ENCODE data around the gene HPS4.

The HPS4 gene

DNA sequence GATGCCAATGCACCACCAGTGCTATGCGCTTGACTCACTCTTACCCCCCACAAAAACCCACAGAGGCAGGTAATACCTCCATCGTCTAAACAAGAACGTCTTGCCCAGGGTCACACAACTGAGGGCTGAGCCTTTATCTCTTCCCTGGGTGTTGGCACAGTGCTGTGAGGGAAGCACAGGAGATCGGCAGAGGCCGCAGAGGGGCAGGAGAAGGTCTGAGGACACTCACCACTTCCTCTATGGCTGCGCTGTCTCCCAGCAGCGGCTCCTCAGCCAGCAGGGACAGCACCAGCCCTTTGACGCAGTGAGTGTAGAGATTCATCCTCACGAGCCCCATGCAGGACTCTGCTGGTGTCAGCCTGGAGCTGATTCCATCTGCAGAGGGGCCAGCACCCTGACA is 19.9 kb downstream of the HPS4 start:
- DNase-seq (no peak), ATAC-seq (no peak)

DNA sequence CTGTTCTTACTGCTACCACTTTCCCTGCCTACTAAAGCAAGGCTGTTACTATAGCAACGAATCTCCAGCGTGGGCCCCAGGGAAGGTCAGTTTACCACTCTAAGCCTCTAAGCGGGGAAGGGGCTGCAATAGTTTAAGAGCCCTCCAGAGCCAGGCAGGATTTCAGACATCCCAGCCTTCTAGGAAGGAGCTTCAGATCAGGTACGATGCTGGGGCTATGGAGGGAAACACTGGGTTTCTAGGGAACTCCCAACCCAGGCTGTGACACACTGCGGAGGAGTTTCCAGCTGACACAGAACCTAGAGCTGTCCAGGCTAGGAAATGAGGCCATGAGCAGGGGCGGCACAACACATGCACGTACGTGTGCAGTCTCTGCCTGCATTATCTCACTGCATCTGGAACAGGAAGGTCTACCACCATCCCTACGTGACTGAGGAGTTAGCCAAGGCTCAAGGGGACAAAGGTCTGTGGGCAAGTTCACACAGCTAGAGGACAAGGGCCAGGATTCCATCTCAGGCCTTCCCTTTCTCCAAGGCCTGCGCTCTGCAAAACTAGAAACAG is 20.4 kb downstream of the HPS4 start:
- no peak for ATAC-seq
- no peak for DNase-seq

DNA sequence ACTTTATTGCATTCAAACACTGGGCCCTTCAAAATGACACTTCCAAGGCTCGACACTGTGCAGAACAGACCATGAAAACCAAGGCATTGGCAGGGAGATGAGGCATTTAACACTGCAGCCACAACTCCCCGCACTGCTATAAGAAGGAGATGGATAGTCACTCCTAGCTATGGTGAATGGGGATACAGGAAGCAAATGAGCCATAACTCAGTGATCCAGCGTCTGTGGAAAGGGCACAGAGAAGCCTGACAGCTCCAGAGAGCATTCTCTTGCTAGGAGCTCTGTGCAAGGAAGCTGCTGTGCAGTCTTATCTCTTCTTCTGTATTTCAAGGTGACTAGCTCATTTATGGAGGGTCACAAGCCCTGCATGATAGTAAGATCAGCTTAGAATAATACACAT is 20.9 kb downstream of the HPS4 start:
- no peak for ATAC-seq
- DNase-seq, result no peak

DNA sequence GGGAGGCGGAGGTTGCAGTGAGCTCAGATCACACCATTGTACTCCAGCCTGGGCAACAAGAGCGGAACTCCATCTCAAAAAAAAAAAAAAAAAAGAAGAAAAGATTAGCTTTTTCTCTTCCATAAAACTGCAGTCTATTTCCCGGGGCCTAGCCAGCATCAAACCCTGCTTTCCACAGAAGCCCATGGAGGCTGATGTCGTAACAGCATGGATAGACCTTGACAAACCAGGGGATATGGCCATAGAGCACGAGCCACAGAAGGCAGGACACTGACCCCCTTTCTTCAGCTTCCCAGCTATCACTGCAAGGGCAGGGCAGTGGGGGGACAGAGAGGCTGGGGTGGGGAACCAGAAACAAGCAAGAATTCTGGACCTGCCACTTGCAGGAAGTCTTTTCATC is 21.5 kb downstream of the HPS4 start:
- ATAC-seq (no peak), DNase-seq (no peak)

DNA sequence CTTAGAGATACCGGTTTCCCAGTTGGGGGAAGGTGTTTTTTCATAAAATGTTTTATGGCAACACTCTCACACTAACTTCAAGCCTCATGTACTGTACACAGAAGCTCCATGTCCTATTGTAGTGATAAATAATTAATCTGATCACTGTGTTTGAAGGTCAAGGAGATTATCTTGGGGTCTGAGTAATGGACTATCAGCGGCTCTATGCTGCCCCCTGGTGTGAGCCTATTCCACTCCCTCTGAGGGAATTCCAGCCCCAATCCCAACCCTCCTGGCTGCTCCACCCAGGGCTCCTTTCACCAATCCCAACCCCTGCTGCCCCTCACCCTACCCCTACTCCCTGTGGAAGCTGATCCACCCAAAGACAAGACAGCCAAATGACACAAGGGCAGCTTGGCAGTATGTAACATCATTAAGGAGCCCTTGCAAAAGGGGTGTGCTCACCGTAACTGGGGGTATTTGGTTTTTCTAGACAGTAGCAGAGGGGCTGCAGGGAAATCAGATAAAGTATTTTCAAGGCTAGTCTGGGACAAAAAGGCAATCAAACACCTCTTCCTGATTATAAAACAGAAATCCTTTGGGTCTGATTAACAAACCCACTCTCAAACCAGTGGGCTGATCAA is 22.3 kb downstream of the HPS4 start:
- DNase-seq, result peak; percentile 69
- no peak for ATAC-seq

DNA sequence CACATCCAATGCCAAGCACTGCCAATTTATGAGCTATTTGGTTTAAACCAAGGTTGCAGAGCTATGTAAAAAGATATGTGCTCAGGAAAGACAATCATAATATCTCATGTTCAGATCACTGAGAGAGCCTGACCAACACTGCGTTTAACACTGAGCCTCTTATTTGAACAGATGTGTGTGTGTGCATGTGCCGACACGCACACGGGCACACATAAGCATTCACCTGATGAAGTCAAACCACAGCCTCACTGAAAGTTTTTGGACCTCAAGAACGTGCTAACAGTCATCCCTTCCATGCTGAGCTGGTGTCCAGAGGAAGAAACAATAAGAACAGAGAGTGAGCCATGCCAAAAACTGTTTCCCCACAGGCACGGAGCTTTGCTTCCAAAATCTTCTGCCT is 23.4 kb downstream of the HPS4 start:
- ATAC-seq, result no peak
- DNase-seq, result no peak

DNA sequence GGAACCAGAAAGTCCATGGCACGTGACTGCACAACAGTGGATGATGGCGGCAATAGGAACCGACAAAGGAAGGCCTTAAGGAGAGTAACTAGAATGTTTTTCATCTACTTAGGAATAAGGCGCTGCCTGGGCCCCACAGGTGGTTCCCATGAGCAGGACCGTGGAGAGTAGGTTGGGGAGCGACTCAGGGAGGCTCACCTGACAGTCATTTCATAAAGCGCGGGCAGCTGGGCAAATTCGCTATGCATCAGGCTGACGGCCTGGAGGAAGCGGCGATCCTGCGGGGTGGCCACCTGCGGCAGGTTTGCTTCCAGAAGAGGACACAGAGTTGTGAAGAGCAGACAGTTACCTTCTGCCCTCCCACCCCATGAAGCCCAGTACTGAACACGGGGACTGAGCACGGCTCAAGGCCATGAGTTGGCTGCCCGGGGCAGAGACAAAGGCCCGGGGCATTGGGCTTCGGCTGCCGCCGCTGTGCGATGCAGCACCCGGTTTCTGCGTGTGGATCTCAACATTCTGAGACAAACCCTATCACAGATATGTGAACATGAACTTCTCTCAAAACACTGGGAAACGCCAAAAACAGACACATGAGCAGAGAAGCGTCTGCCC is 25.8 kb downstream of the HPS4 start:
- no peak for ATAC-seq
- no peak for DNase-seq

DNA sequence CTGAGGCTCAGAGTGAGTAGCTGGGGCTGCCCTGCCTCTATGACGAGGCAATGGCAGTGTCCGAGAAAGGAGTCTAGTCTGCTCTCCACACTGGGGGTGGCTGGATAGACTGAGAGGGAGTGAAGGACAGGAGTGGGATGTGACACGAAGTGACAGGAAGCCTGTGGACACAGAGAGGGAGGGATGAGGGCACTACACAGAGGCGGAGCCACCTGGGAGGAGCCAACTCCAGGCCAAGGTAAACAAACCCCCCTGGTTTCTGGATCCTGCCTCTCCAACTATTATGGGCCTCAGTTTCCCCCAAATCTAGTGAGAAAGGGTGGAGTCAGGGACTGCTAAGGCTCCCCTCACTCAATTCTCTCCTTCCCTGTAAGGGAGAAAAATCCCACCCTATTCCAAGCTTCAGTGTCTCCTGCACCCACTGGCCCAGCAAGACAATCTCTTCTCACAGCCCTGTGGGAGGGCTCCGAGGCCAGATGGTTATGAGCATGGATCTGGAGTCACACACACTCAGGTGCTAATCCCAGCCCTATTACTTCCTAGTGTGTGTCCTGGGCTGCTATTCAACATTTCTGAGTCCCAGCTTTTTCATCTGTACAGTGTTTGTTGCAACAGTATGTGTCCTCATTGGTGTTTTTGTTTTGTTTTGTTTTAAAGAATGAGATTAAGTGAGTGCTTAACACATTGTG is 29.6 kb downstream of the HPS4 start:
- ATAC-seq (no peak), DNase-seq (no peak)

DNA sequence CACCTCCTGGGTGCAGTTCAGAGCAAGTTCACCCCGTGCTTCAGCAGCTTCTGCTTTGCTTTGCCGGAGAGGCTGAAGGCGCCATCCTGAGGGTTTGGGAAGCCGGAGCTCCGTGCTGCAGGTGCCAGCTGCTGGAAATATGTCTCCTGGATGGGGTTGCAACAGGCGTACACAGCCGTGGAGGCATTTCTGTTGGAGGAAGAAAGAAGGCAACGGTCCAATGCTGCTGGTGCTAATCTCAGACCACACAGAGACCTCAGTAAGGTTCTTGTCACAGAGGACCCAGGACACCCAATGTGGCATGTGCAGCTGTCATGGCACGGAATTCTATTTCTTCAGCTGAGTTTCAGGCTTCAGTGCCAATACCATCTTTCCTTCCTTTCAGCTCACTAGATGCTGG is 30.4 kb downstream of the HPS4 start:
- ATAC-seq (no peak), DNase-seq (no peak)

DNA sequence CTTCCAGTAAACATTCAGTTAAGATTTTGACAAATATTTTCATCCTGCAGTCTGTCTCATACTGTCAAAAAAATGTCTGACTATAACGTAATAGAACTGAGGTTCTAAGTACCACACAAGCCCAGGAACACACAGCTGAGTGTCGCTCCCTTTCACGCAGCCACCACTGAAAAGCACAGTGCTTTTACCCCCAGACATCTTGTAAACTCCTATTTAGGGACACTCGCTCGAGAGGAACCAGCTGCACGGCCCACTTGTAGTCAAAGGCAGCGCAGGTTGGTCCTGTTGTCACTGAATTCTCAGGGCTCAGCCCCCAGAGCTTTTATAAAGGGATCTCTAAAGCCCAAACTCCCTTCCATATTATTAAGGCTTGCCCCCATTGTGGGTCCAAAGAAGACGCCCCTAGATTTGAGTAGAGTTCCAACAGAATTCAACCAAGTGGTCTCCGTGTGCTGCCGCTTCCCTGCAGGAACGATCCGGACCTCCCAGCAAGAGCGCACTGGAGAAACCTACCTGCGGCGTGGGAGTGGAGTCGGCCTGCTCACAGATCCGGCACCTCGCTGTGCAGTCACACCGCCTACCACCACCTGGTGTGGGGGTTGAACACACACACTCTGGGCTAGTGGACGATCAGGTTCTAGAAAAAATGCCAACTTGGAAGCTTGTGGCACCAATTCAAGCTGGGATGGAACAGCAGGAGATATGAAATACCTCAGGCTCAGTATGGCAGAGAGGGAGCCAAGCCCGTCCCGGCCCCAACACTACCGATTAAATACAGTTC is 31.2 kb downstream of the HPS4 start:
- DNase-seq, result no peak
- ATAC-seq, result no peak

DNA sequence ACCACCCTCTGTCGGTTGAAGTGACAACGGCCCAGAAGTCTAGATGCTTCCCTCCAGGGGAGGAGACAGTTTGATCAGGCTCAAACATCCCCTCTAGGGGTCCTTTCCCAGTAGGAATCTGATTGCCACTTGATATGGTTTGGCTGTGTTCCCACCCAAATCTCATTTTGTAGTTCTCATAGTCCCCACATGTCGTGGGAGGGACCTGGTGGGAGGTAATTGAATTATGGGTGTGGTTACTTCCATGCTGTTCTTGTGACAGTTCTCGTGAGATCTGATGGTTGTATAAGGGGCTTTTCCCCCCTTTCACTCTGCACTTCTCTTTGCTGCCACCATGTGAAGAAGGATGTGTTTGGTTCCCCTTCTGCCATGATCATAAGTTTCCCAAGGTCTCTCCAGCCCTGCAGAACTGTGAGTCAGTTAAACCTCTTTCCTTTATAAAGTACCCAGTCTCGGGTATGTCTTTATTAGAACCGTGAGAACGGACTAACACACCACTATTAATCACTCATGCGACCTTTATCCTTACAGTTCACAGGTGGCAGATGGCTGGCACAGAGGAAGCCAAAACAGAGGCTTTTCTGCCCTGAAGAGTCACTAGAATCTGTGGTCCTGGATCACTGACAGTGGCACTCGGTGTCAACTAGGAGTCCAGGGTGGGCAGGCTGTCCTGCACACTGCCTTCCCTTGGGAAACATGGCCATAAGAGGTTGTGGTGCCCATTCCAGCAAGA is 33.0 kb downstream of the HPS4 start:
- no peak for ATAC-seq
- no peak for DNase-seq

DNA sequence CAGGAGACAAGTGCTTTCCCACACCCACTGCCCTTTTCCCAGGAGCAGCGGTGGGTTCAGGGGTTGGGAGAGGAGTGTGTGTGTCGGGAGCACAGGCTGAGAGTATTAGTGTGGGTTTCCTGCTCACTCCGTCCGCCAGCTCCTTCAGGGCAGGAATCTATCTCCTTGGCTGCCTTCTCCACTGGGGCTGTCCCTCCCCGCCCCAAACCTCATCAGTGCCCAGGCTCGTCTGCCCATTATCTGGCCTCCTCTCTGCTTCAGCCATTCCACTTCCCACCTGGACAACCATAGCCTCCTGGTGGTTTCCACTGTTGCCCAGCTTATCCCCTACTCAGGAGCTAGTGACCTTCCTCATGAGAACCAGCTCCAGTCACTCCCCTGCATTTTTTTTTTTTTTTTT is 34.6 kb downstream of the HPS4 start:
- DNase-seq, result no peak
- ATAC-seq, result no peak

DNA sequence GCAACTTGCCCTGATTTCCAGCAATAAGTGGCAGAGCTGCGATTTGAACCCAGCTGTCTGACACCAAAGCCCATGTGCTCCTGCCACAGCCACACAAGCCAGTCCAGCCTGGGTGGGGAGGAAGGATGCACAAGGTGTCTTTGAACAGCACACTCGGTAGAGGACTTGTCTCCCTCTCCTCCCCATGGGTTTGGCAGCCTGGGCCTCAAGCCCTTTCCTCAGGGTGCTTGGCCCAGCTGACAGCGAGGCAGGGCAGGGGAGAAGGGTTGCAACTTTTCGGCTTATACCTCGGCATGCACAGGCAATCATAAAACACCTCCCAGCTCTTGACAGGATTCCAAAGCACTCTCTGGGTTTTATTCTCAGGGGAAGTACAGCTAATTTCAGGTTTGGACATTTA is 35.2 kb downstream of the HPS4 start:
- DNase-seq (no peak), ATAC-seq (no peak)

DNA sequence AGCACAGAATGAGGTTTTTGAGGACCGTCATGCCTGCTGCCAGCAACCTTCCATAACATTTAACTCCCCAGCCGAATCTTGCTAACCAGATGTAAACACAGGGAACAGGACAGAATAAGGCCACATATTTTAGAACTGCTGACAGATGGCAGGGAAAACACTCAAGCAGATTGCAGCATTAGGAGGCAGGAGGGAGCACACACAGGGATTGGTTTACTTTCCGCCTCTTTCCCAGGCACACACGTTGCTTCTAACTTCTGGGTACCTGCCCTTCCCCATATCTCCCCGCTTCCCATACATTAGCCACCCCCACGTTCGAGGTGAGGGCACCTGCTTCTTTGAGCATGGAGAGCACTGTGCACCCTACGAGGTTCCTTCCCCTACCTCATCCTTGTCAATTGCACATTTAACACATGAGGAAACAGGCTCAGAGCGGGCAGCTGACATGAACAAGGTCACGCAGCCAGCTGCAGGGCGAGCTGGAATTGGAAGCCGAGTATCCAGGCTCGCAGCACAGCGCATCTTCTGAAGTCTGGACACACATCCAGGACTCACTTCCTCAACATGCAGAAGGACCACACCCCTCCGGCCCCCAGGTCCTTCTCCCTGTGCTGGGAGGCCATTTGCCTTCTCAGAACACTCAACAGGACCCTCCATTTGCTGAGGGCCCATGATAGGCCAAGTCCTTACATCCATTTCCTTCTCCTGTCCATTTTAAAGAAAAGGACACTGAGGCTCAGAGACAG is 35.8 kb downstream of the HPS4 start:
- no peak for DNase-seq
- no peak for ATAC-seq

DNA sequence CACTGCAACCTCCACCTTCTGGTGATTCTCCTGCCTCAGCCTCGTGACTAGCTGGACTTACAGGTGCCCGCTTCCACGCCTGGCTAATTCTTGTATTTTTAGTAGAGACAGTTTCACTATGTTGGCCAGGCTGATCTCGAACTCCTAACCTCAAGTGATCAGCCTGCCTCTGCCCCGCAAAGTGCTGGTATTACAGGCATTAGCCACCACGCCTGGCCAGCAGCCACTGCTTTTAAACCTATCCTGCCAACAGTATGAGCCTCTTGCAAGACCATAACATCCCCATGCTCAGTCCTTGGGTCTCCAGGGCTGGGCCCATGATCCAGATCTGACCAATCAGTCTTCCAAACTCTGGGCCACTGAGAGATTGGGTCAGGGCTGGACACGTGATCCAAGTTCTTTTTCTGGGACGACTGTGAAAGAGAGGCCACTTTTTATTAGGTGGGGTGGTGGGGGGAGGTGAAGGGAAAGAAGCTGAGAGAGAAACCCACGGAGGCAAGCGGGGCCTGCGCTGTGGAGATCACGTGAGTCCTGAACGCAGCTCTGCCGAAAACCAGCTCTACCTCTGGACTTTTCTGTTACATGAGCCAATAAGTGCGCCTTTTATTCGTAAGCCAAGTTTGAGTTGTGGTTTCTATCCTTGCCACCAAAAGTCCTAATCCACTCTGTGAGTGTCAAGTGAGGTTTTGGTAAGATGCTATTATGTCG is 36.6 kb downstream of the HPS4 start:
- ATAC-seq (no peak), DNase-seq (no peak)

DNA sequence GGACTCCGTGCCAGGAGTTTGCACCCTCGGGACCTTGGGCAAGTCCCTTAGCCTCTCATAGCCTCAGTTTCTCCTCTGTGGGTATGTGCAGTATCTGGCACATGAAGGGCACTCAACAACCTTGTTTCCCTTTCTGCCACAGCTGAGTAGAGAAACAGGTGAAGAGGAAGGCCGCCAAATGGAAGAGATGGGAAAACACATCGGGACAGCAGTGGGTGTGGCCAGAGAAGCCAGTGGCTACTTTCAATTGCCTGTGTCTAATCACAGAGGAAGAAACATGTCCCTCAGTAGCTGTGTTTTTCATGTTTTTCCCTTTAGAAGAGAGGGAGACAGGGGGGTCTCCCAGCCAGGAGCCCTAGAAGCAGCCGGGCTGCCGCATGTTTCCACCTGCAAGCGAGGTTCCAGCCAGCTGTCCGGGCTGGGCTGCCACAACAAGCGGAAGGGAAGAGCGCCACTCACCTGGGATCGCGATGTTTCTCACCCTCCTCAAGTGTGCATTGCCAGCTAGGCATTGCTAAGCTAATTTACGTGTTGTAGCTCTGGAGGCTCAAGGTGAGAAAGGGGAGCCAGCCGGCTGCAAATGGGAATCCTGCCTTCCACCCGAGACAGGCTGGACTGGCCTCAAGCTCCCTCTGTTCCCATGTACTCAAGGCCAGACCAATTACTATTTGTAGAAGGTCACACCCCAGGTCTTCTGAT is 37.9 kb downstream of the HPS4 start:
- ATAC-seq (no peak), DNase-seq (no peak)

DNA sequence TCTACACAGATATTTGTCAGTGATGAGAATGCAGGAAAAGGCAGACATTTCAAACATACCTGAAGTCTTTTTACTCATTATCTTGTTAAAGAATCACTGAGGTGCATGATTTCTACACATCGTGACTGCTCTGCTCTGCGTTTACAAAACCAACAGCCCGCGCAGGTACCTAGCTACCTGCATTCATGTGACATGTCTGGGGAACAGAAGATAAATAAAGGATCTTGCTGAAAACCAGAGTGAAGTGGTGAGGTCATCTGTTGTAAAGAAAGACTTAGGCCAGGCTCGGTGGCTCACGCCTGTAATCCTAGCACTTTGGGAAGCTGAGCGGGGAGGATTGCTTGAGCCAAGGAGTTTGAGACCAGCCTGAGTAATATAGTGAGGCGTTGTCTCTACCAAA is 38.8 kb downstream of the HPS4 start:
- DNase-seq, result no peak
- no peak for ATAC-seq

DNA sequence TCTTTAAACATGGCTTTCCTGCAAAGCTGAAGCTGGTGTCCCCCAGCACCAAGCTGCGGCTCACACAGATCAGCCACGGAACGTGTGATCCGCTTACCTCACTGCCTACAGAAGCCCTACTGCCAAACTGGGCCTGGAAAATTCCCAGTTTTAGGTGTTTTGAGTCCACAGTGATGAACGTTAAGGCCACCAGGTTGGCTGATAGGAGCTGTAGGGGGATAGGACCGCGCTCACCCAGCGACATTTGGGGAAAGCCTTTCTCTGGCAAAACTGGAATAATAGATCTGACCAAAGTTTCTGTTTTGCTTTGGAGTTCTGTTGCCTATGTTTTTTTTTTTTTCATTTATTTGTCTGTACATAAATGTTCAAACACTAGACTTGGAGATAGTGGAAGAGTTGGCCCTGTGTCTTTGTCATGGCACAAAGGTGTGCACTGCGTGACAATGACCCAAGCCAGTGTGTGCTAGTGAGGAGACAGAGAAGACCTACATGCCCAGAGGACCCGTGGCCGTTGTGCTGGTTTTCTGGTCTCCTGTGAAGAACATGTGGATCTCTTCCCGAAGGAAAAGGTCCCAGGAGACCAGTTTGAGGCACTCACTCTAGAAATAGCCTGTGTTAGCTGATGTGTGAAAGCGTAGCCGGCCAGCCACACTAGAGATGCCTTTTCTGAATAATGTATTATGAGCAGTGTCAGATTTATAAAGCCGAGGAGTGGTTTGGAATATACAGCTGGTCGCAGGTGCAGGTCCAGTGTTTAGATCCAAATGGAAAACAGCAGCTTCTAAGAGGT is 39.5 kb downstream of the HPS4 start:
- DNase-seq (no peak), ATAC-seq (no peak)

DNA sequence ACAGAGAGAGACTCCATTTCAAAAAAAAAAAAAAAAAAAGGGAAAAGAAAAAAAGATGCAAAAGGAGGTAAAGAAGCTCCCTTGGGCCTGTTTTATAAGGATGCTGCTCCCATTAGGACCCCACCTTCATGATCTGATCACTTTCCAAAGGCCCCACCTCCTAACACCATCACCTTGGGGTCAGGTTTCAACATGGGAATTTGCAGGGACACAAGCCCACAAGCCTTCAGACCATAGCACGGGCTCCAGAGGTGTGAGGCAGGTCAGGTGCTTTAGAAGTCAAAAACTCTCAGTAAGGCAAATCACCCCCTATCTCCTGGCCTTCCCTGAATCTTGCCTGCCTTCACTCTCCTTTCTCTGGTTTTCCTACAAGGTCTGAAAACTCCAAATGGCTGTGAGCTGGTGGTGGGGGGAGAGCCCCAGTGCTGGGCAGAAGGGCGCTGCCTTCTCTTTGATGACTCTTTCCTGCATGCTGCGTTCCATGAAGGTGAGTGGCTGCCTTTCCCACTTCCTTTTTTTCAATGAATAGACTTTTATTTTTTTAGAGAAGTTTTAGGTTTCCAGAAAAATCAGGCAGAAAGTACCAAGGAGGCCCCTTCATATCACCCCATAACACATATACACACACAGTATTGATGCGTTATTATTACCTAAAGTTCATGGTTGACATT is 41.4 kb downstream of the HPS4 start:
- ATAC-seq, result no peak
- DNase-seq, result no peak
